ENCODE measurements around the gene CDC25B. TPM values are rescaled to one million over a fixed set of nuclear protein-coding genes. Genes with fewer than 3 reads are reported as not detected.

The CDC25B gene
- total and polyA plus RNA-seq, 2 of the 13 experiments (the other 11 are each of a cell fraction or from before 2014, with no cell fraction given) = 14.5 to 19.4 TPM

DNA sequence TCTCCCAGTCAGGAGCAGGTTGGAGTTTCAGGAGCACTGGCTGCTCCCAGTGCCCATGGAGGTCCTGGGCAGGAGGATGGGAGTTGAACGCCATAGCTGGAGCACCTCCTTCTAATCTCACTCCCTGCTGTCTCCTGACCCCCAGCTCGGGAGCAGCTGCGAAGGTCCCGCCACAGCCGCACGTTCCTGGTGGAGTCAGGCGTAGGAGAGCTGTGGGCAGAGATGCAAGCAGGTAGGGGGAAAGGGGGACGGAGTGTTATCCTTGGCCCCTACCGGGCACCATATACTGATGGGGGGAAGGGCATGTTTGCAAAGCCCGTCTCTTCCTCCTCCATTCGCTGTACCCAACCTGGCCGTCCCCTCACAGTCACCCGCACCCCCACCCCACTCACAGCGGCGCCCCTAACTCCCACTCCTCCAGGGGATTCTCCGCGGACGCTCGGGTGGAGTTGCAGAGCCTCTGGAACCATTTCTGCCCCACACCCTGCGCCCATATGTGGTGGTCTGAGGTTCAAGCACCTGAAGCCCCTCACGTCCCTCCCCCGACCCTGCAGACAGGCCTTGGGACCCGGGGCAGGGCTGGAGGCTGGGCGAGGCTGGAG lies 46.9 kb upstream of the CDC25B start (continued):
- TF ChIP-seq, protein P1, sequence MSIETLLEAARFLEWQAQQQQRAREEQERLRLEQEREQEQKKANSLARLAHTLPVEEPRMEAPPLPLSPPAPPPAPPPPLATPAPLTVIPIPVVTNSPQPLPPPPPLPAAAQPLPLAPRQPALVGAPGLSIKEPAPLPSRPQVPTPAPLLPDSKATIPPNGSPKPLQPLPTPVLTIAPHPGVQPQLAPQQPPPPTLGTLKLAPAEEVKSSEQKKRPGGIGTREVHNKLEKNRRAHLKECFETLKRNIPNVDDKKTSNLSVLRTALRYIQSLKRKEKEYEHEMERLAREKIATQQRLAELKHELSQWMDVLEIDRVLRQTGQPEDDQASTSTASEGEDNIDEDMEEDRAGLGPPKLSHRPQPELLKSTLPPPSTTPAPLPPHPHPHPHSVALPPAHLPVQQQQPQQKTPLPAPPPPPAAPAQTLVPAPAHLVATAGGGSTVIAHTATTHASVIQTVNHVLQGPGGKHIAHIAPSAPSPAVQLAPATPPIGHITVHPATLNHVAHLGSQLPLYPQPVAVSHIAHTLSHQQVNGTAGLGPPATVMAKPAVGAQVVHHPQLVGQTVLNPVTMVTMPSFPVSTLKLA (IDR thresholded peaks at IDR 0.05) = no peak
- TF ChIP-seq ELF4 (CRISPR knock-in tag; IDR thresholded peaks at IDR 0.05; ENCODE audit: borderline replicate concordance) = no peak
- peak; percentile 61; the same call in 1 of the 2 replicates for TF ChIP-seq ZNF343 (CRISPR knock-in tag; IDR thresholded peaks at IDR 0.05)
- TF ChIP-seq, protein P2, sequence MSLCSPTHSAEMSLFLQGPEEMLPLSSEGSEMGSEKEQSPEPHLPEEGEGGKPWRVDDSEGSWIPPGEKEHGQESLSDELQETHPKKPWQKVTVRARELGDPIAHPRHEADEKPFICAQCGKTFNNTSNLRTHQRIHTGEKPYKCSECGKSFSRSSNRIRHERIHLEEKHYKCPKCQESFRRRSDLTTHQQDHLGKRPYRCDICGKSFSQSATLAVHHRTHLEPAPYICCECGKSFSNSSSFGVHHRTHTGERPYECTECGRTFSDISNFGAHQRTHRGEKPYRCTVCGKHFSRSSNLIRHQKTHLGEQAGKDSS (CRISPR knock-in tag; IDR thresholded peaks at IDR 0.05; ENCODE audit: borderline replicate concordance, low read depth) = peak; percentile 18; the same call in 1 of the 2 replicates
- TF ChIP-seq ZNF382 (CRISPR knock-in tag; IDR thresholded peaks at IDR 0.05; ENCODE audit: borderline replicate concordance) = no peak
- 0 out of 2 replicates have a peak, but pooled peaks have one; percentile 45 for TF ChIP-seq ZSCAN29 (CRISPR knock-in tag; conservative IDR thresholded peaks at IDR 0.05)
- 0 out of 2 replicates have a peak, but pooled peaks have one; percentile 4 for TF ChIP-seq STAT5B (CRISPR knock-in tag; IDR thresholded peaks at IDR 0.05)
- 0 out of 2 replicates have a peak, but pooled peaks have one; percentile 8 for TF ChIP-seq ZNF180 (CRISPR knock-in tag; IDR thresholded peaks at IDR 0.05; ENCODE audit: borderline replicate concordance, low read depth)
- no peak for TF ChIP-seq ZBTB7B (CRISPR knock-in tag; IDR thresholded peaks at IDR 0.05)
- no peak for TF ChIP-seq FOXO1 (CRISPR knock-in tag; IDR thresholded peaks at IDR 0.05)
- TF ChIP-seq KDM5B (CRISPR knock-in tag; IDR thresholded peaks at IDR 0.05; ENCODE audit: borderline replicate concordance) = no peak; the same call in 1 of the 2 replicates
- TF ChIP-seq, protein P3, sequence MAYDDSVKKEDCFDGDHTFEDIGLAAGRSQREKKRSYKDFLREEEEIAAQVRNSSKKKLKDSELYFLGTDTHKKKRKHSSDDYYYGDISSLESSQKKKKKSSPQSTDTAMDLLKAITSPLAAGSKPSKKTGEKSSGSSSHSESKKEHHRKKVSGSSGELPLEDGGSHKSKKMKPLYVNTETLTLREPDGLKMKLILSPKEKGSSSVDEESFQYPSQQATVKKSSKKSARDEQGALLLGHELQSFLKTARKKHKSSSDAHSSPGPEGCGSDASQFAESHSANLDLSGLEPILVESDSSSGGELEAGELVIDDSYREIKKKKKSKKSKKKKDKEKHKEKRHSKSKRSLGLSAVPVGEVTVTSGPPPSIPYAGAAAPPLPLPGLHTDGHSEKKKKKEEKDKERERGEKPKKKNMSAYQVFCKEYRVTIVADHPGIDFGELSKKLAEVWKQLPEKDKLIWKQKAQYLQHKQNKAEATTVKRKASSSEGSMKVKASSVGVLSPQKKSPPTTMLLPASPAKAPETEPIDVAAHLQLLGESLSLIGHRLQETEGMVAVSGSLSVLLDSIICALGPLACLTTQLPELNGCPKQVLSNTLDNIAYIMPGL (CRISPR knock-in tag; IDR thresholded peaks at IDR 0.05; ENCODE audit: borderline replicate concordance in 1 of 2, low read depth in 1 of 2) = no peak
- peak; percentile 23; the same call in 1 of the 2 replicates for TF ChIP-seq ZNF782 (CRISPR knock-in tag; IDR thresholded peaks at IDR 0.05; ENCODE audit: borderline replicate concordance)
- TF ChIP-seq, protein P4, sequence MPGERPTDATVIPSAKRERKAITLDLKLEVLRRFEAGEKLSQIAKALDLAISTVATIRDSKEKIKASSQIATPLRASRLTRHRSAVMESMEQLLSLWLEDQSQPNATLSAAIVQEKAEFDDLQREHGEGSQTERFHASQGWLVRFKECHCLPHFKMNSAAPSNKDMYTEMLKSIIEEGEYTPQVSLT (CRISPR knock-in tag; IDR thresholded peaks at IDR 0.05; ENCODE audit: borderline replicate concordance, low read depth) = no peak
- TF ChIP-seq, protein P5, sequence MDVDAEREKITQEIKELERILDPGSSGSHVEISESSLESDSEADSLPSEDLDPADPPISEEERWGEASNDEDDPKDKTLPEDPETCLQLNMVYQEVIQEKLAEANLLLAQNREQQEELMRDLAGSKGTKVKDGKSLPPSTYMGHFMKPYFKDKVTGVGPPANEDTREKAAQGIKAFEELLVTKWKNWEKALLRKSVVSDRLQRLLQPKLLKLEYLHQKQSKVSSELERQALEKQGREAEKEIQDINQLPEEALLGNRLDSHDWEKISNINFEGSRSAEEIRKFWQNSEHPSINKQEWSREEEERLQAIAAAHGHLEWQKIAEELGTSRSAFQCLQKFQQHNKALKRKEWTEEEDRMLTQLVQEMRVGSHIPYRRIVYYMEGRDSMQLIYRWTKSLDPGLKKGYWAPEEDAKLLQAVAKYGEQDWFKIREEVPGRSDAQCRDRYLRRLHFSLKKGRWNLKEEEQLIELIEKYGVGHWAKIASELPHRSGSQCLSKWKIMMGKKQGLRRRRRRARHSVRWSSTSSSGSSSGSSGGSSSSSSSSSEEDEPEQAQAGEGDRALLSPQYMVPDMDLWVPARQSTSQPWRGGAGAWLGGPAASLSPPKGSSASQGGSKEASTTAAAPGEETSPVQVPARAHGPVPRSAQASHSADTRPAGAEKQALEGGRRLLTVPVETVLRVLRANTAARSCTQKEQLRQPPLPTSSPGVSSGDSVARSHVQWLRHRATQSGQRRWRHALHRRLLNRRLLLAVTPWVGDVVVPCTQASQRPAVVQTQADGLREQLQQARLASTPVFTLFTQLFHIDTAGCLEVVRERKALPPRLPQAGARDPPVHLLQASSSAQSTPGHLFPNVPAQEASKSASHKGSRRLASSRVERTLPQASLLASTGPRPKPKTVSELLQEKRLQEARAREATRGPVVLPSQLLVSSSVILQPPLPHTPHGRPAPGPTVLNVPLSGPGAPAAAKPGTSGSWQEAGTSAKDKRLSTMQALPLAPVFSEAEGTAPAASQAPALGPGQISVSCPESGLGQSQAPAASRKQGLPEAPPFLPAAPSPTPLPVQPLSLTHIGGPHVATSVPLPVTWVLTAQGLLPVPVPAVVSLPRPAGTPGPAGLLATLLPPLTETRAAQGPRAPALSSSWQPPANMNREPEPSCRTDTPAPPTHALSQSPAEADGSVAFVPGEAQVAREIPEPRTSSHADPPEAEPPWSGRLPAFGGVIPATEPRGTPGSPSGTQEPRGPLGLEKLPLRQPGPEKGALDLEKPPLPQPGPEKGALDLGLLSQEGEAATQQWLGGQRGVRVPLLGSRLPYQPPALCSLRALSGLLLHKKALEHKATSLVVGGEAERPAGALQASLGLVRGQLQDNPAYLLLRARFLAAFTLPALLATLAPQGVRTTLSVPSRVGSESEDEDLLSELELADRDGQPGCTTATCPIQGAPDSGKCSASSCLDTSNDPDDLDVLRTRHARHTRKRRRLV (CRISPR knock-in tag; IDR thresholded peaks at IDR 0.05) = no peak
- TF ChIP-seq, protein P6, sequence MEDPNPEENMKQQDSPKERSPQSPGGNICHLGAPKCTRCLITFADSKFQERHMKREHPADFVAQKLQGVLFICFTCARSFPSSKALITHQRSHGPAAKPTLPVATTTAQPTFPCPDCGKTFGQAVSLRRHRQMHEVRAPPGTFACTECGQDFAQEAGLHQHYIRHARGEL (CRISPR knock-in tag; IDR thresholded peaks at IDR 0.05) = 0 out of 2 replicates have a peak, but pooled peaks have one; percentile 36
- TF ChIP-seq ZNF619 (CRISPR knock-in tag; IDR thresholded peaks at IDR 0.05) = no peak
- TF ChIP-seq ZNF253 (CRISPR knock-in tag; IDR thresholded peaks at IDR 0.05; ENCODE audit: borderline replicate concordance) = no peak

Data from HepG2 (cell line).